Left lung (tissue), 10 donors: Measurements from ENCODE around the gene ANP32B. TPM values are rescaled to one million over a fixed set of nuclear protein-coding genes. Genes with fewer than 3 reads are reported as not detected.

Experiments used
- ATAC-seq: fragments of 200-7000 bp; cut with Tn5 transposase; one replicate; pipeline ENCODE4 v1.9.1; 2020; ENCODE audit warnings: moderate library complexity
- DNase-seq, 4 donors: peaks; one replicate each; pipeline ENCODE4 v3.0.0-alpha.2; 2013 to 2020
- H3K27ac ChIP-seq, 2 donors: fragments of 200-600 bp; sonication (generic) in 1 of 2; one replicate each; pipeline versions ENCODE4 v1.5.0 to v1.8.0; 2020 to 2021
- H3K27me3 ChIP-seq, 2 donors: fragments of 200-600 bp; sonication (generic) in 1 of 2; one replicate each; pipeline versions ENCODE4 v1.5.0 to v1.8.0; 2020 to 2021
- H3K36me3 ChIP-seq, 2 donors: fragments of 200-600 bp; sonication (generic) in 1 of 2; one replicate each; pipeline versions ENCODE4 v1.5.0 to v1.8.0; 2020 to 2021
- H3K4me1 ChIP-seq, 2 donors: fragments of 200-600 bp; one replicate each; pipeline ENCODE4 v1.8.0; 2021
- H3K4me3 ChIP-seq, 2 donors: fragments of 200-600 bp; sonication (generic) in 1 of 2; one replicate each; pipeline versions ENCODE4 v1.5.0 to v1.8.0; 2020 to 2021; ENCODE audit warnings: mild to moderate bottlenecking in 1 of 2
- H3K9me3 ChIP-seq, 2 donors: fragments of 200-600 bp; sonication (generic) in 1 of 2; one replicate each; pipeline versions ENCODE4 v1.5.0 to v1.8.0; 2020 to 2021
- CTCF ChIP-seq, 2 donors: fragments of 200-600 bp; sonication (generic) in 1 of 2; IDR thresholded peaks; one replicate each; pipeline versions ENCODE4 v1.5.0 to v1.8.0; 2021; ENCODE audit warnings: antibody characterized with exemption in 2 of 2
- intact Hi-C, 2 donors: fragments of 100-400 bp; cut with DNase I; formaldehyde crosslinking; loops; one replicate each; pipeline versions ENCODE4 v1.11.2 to v1.14.2; 2022
- polyA plus RNA-seq, 6 donors: library from polyadenylated mRNA; unstranded; fragments of 120-200 nt; gene quantifications; one replicate each; pipeline ENCODE4 v1.2.1, GENCODE V29; 2013; ENCODE audit not compliant: insufficient read length in 6 of 6
- total RNA-seq, 2 donors: library from RNA; stranded (reverse); fragmentation: NEBNext Ultra II Directional; extraction: Animal tissue kit (Norgen Biotek cat#: 25700); gene quantifications; one replicate each; pipeline ENCODE4 v1.2.1, GENCODE V29; 2021
- donor health status: DM: no; HTN: yes; CAD: no.
- donor health status: DM: no; HTN: no; CAD: no.

ANP32B gene
- total and polyA plus RNA-seq, 8 donors, result 84.9 to 318 (median 248) TPM

GRCh38 chr9:98057138-98057799 lies 74.1 kb downstream of the ANP32B start:
- peak; percentile 5 for ATAC-seq
- H3K27me3 ChIP-seq, result no peaks in the 10 kb centered on the region
- no peaks in the 10 kb centered on the region for H3K9me3 ChIP-seq
- H3K36me3 ChIP-seq, result peaks cover 0 to 27% of the 10 kb centered on the region in 2 donors
- peak overlapping the region; percentile 94 to 99 for H3K27ac ChIP-seq
- TF ChIP-seq CTCF (IDR thresholded peaks at IDR 0.05), result no peak
- peak overlapping the region; percentile 86 to 92 for H3K4me3 ChIP-seq
- peaks cover 6 to 39% of the 10 kb centered on the region in 2 donors for H3K4me1 ChIP-seq
- peak in 1 of 4 donors; percentile 18 for DNase-seq
- intact Hi-C loops, result no loop called here

- H3K36me3 ChIP-seq, result peaks cover 0 to 75% of the 10 kb centered on the region in 2 donors
- H3K4me3 ChIP-seq, result no peak overlapping the region
- H3K9me3 ChIP-seq, result no peaks in the 10 kb centered on the region
- no peaks in the 10 kb centered on the region for H3K27me3 ChIP-seq
- ATAC-seq (no peak), DNase-seq (no peak)
- TF ChIP-seq CTCF (IDR thresholded peaks at IDR 0.05), result no peak
- H3K4me1 ChIP-seq, result peaks cover 6 to 34% of the 10 kb centered on the region in 2 donors
- intact Hi-C loops, result no loop called here
- H3K27ac ChIP-seq, result no peak overlapping the region
Observed at GRCh38 chr9:98062161-98062560, 79.0 kb downstream of the ANP32B start.

- Histone ChIP-seq H3K9me3 (no peaks in the 10 kb centered on the region), H3K27ac (no peak overlapping the region), H3K4me1 (peaks cover 0 to 14% of the 10 kb centered on the region in 2 donors), H3K36me3 (peaks cover 0 to 81% of the 10 kb centered on the region in 2 donors), H3K4me3 (no peak overlapping the region), H3K27me3 (no peaks in the 10 kb centered on the region)
- DNase-seq (no peak), ATAC-seq (no peak)
- intact Hi-C loops, result no loop called here
- TF ChIP-seq CTCF (IDR thresholded peaks at IDR 0.05), result no peak
Observed at GRCh38 chr9:98064623-98065392, 81.7 kb downstream of the ANP32B start.

Other genes with a start within 250 kb of the ANP32B start
- gene FOXE1, start 130.1 kb upstream of the ANP32B start, total RNA-seq, result not detected
- gene FOXE1, start 130.1 kb upstream of the ANP32B start, polyA plus RNA-seq, result not detected
- 10 to 100 TPM; 13.6 to 16.5 TPM for gene TRMO, start 60.8 kb upstream of the ANP32B start, total RNA-seq
- 10 to 100 TPM; 15.6 to 16.5 (median 16.1) TPM for gene TRMO, start 60.8 kb upstream of the ANP32B start, polyA plus RNA-seq
- under 1 TPM; 0.15 to 0.16 TPM for gene HEMGN, start 45.2 kb upstream of the ANP32B start, total RNA-seq
- 1 to 10 TPM; 2.9 to 9.8 (median 5.4) TPM for gene HEMGN, start 45.2 kb upstream of the ANP32B start, polyA plus RNA-seq
- 10 to 100 TPM; 51.8 to 72.0 TPM for gene NANS, start 73.4 kb downstream of the ANP32B start, total RNA-seq
- 10 to 100 TPM; 35.6 to 47.1 (median 40.1) TPM for gene NANS, start 73.4 kb downstream of the ANP32B start, polyA plus RNA-seq
- gene TRIM14, start 135.9 kb downstream of the ANP32B start, total RNA-seq, result 10 to 100 TPM; 26.8 to 37.2 TPM
- gene TRIM14, start 135.9 kb downstream of the ANP32B start, polyA plus RNA-seq, result 10 to 100 TPM in 3 of 6 donors, 1 to 10 TPM in 3; 9.0 to 10.7 (median 10.1) TPM
- gene CORO2A, start 209.3 kb downstream of the ANP32B start, total RNA-seq, result 10 to 100 TPM; 14.9 to 20.4 TPM
- gene CORO2A, start 209.3 kb downstream of the ANP32B start, polyA plus RNA-seq, result 10 to 100 TPM in 1 of 6 donors, 1 to 10 TPM in 5; 8.1 to 10.2 (median 8.7) TPM